BLaER1 (cell line): Measurements from ENCODE around the gene CARD19.

ENCODE experiments used
- H3K27ac ChIP-seq: shearing (Covaris generic); formaldehyde crosslinking; 2 replicates; pipeline ENCODE4 v1.8.1; 2022
- H3K27me3 ChIP-seq: shearing (Covaris generic); formaldehyde crosslinking; 2 replicates; pipeline ENCODE4 v1.8.1; 2022
- H3K36me3 ChIP-seq: shearing (Covaris generic); formaldehyde crosslinking; 2 replicates; pipeline ENCODE4 v1.8.1; 2022
- H3K4me1 ChIP-seq: shearing (Covaris generic); formaldehyde crosslinking; 2 replicates; pipeline ENCODE4 v1.8.1; 2022
- H3K4me2 ChIP-seq: shearing (Covaris generic); formaldehyde crosslinking; 2 replicates; pipeline ENCODE4 v1.8.1; 2022
- H3K4me3 ChIP-seq: shearing (Covaris generic); formaldehyde crosslinking; 2 replicates; pipeline ENCODE4 v1.8.1; 2022
- H3K9ac ChIP-seq: shearing (Covaris generic); formaldehyde crosslinking; 2 replicates; pipeline ENCODE4 v1.8.1; 2022
- H3K9me3 ChIP-seq: shearing (Covaris generic); formaldehyde crosslinking; 2 replicates; pipeline ENCODE4 v1.8.1; 2022
- H4K20me1 ChIP-seq: shearing (Covaris generic); formaldehyde crosslinking; 2 replicates; pipeline ENCODE4 v1.8.1; 2022
- Cebpa-rat ChIP-seq: shearing (Covaris generic); IDR thresholded peaks from 2 replicates; pipeline ENCODE4 v1.8.1; 2022

The CARD19 gene

DNA sequence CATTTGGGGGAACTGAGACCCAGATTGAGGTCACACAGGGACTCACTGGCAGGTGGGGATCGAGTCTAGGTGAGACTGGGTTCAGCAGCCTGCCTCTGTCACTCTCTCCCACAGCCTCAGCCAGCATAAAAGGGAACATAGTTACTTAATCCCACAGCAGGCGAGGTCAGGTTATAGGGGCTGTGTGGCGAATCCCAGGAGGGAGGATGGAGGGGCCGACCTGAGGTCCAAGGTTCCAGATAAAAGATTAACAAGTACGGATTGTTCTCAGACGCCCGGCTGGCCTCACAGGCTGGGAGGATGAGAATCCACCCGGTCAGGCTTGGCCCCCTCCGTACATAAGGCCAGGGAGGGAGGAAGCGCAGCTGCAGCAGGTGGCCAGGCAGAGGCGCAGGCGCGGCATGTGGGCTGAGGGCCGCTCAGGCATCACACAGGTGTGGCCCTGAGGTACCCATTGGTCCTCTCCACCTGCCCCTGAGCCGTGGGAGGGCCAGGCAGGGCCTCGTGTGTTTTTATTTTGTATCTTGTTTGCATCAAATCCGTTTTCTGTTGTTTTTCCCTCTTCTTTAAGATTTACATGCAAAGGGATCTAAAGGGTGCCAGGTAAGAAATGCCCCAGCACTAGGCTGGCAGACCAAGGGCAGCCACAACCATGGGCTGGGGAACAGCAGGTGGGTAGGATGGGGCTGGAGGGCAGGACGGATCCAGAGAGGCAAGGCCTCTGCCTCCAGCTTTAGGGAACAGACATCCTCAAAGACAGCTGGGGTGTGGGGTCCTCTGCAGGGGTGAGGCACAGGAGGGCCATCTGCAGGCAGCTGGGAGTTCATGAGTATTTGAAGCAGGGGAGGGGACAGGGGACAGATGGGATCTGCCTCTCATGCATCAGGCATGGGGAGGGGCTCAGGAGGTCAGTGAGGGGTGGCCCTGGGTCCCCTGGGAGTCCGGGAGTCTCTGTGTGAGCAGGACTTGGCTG lies 33.9 kb upstream of the CARD19 start:
- H3K4me2 ChIP-seq: peak overlapping the region; percentile 99
- peak overlapping the region; percentile 83 for H3K27ac ChIP-seq

DNA sequence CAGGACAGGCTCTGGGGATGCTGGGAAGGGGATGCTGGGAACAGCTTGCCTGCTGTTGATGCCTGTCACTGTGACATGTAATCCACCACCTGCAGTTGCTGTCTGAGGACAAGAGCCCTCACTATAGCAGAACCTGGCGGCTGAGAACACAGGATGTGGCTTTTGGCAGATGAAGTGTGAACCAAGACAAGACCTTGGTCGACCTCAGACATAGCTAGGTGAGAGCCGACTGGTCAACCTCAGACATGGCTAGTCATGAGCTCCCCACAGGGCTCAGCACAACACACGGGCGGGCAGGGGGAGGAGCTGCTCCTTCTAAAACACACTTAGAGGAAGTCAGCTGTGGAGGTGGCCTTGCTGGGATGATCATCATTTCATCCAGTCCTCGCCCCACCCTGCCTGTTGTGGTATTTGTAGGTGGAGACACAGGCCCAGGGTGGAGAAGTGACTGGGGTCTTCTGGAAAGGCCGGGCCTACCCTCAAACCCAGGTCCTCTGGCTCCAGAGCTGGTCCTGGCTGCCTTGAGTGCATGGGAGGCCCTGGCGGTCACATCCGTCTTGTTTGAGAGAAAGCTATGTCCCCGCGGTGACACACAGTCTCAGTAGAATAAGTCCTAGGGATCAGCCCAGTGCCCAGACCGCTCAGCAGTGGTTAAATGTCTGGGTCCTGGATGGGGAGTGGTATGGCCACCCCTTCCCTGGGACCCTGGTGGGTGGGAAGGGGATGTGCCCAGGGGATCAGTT lies 31.5 kb upstream of the CARD19 start:
- Histone ChIP-seq H3K9me3 (no peaks in the 10 kb centered on the region), H4K20me1 (no peaks in the 10 kb centered on the region), H3K9ac (peak overlapping the region; percentile 66), H3K4me3 (peak overlapping the region; percentile 18), H3K27me3 (no peaks in the 10 kb centered on the region), H3K4me2 (peak overlapping the region; percentile 99), H3K27ac (peak overlapping the region; percentile 83), H3K36me3 (peaks cover 22% of the 10 kb centered on the region), H3K4me1 (peaks cover 81% of the 10 kb centered on the region)
- no peak for TF ChIP-seq Cebpa-rat

More for the DNA sequence above, 33.9 kb upstream of the CARD19 start:
- Histone ChIP-seq H3K27me3 (no peaks in the 10 kb centered on the region), H3K9ac (peak overlapping the region; percentile 59), H3K4me3 (peak overlapping the region; percentile 39), H3K9me3 (no peaks in the 10 kb centered on the region), H4K20me1 (no peaks in the 10 kb centered on the region), H3K4me1 (peaks cover 89% of the 10 kb centered on the region), H3K36me3 (0 out of 2 replicates have a peak, but pooled peaks cover 5% of the 10 kb centered on the region)
- TF ChIP-seq Cebpa-rat: no peak

DNA sequence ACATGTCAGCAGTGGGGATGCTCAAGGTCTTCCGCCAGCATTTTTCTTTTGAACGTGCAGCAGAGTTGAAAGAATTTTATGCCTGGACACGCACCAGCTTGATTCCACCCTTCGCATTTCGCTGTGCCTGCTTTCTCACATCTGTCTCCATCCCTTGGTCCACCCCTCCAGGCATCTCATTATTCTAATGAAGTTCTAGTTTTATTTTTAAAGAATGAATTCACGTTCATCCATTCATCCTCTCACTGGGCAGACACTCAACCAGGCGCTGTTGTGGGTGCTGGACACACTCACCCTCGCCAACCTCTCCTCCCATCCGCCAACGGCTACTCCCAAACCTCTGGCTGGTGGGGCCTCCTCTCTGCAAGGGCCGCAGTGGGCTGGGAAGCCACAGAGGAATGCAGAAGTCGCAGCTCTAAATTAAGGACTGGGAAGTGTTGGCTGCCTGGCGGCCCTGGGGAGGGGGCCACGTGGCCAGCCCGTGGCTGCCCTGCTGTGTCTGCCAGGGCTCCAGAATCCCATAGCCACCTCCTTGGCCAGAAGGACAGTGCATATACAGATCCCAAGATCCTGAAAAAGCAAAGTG lies 30.8 kb upstream of the CARD19 start:
- no peak for TF ChIP-seq Cebpa-rat
- no peaks in the 10 kb centered on the region for H4K20me1 ChIP-seq
- peak overlapping the region; percentile 18 for H3K4me3 ChIP-seq
- H3K27ac ChIP-seq: peak overlapping the region; percentile 83
- H3K36me3 ChIP-seq: peaks cover 29% of the 10 kb centered on the region
- peaks cover 75% of the 10 kb centered on the region for H3K4me1 ChIP-seq
- no peaks in the 10 kb centered on the region for H3K27me3 ChIP-seq
- H3K9ac ChIP-seq: peak overlapping the region; percentile 66
- H3K9me3 ChIP-seq: no peaks in the 10 kb centered on the region
- peak overlapping the region; percentile 99 for H3K4me2 ChIP-seq

DNA sequence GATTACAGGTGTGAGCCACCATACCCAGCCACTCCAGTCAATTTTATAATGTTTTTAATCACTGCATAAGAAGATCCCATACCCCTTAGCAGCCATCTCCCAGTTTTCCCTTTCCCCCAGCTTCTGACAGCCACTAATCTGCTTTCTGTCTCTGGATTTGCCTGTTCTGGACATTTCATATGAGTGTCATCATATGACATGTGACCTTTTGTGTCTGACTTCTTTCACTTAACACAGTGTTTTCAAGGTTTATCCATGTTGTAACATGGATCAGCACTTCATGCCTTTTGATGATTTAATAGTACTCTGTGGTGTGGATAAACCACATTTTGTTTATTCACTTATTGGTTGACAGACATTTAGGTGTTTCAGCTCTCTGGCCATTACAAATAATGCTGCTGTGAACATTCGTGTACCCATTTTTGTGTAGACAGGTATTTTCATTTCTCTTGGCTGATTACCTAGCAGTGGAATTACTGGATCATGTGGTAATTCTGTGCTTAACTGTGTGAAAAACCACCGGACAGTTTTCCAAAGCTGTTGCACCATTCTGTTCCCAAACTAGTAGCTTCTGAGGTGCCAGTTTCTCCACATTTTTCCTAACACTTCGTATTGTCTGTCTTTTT lies 28.9 kb upstream of the CARD19 start:
- peaks cover 45% of the 10 kb centered on the region for H3K36me3 ChIP-seq

DNA sequence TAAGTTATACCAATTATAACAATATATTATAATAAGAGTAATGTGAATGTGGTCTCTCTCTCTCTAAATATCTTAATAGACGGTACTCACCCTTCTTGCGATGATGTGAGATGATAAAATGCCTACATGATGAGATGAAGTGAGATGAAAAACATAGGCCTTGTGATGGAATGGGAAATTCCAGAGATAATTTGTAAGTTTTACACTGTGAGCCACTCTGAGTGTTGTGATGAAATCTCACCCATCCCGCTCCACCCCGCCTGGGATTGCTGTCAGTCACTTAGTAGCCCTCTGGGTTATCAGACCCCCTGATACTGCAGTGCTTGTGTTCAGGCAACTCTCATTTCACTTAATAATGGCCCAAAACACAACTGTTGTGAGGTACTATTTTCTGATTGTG lies 27.1 kb upstream of the CARD19 start:
- Histone ChIP-seq H4K20me1 (peaks cover 4% of the 10 kb centered on the region; the same call in 1 of the 2 replicates), H3K9me3 (no peaks in the 10 kb centered on the region), H3K4me1 (peaks cover 62% of the 10 kb centered on the region), H3K27me3 (no peaks in the 10 kb centered on the region), H3K27ac (no peak overlapping the region), H3K9ac (no peak overlapping the region), H3K36me3 (peaks cover 46% of the 10 kb centered on the region), H3K4me3 (no peak overlapping the region), H3K4me2 (no peak overlapping the region)
- TF ChIP-seq Cebpa-rat: no peak

More for the DNA sequence above, 28.9 kb upstream of the CARD19 start:
- Histone ChIP-seq H3K9me3 (no peaks in the 10 kb centered on the region), H3K4me3 (no peak overlapping the region), H3K4me2 (no peak overlapping the region; the same call in 1 of the 2 replicates), H3K27ac (no peak overlapping the region), H3K9ac (no peak overlapping the region), H4K20me1 (peaks cover 1% of the 10 kb centered on the region; the same call in 1 of the 2 replicates), H3K4me1 (peaks cover 62% of the 10 kb centered on the region), H3K27me3 (no peaks in the 10 kb centered on the region)
- TF ChIP-seq Cebpa-rat: no peak

DNA sequence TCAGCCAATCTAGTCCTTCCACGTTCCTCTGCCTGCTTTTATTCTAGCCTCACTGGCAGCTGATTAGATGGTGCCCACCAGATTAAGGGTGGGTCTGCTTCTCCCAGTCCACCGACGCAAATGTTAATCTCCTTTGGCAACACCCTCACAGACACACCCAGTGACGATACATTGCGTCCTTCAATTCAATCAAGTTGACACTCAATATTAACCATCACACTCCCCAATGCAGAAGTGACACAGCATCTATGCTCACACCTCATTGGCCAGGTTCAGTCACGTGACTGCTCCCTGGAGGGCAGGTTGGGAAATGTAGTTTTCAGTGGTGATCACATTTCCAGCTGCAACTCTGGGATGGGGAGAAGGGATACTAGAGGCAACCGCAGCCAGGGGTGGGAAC lies 24.6 kb upstream of the CARD19 start:
- H3K27me3 ChIP-seq: no peaks in the 10 kb centered on the region
- no peak overlapping the region for H3K27ac ChIP-seq
- H3K4me3 ChIP-seq: no peak overlapping the region
- peaks cover 55% of the 10 kb centered on the region for H3K36me3 ChIP-seq
- H3K9me3 ChIP-seq: no peaks in the 10 kb centered on the region
- no peak overlapping the region for H3K9ac ChIP-seq
- peak overlapping the region; percentile 90 for H3K4me2 ChIP-seq
- H4K20me1 ChIP-seq: peaks cover 4% of the 10 kb centered on the region; the same call in 1 of the 2 replicates
- H3K4me1 ChIP-seq: peaks cover 41% of the 10 kb centered on the region
- TF ChIP-seq Cebpa-rat: no peak

DNA sequence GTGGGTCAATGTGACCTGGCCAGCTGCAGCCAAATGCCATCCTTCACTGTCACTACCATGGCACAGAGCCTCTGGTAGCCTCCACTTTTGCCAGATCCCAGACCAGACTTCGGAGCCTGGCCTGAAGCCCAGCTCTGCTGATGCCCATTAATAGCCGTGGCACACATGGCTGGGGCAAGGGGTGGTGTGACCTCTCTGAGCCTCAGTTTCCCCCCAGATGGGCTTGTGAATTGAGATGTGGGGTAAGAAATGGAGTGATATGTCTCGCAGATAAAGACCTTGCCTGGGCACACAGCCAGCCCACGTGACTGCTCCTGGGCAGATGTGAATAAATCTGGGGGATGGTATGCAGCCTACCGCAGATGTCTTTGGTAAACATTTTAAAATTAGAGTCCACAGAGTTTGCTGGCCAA lies 23.6 kb upstream of the CARD19 start:
- Histone ChIP-seq H3K4me1 (peaks cover 35% of the 10 kb centered on the region), H3K4me2 (peak overlapping the region; percentile 90), H3K36me3 (peaks cover 62% of the 10 kb centered on the region), H3K4me3 (peak overlapping the region; percentile 26; the same call in 1 of the 2 replicates), H3K9ac (peak overlapping the region; percentile 28; the same call in 1 of the 2 replicates), H3K27ac (peak overlapping the region; percentile 75), H4K20me1 (peaks cover 4% of the 10 kb centered on the region; the same call in 1 of the 2 replicates), H3K27me3 (no peaks in the 10 kb centered on the region), H3K9me3 (no peaks in the 10 kb centered on the region)
- TF ChIP-seq Cebpa-rat: no peak

DNA sequence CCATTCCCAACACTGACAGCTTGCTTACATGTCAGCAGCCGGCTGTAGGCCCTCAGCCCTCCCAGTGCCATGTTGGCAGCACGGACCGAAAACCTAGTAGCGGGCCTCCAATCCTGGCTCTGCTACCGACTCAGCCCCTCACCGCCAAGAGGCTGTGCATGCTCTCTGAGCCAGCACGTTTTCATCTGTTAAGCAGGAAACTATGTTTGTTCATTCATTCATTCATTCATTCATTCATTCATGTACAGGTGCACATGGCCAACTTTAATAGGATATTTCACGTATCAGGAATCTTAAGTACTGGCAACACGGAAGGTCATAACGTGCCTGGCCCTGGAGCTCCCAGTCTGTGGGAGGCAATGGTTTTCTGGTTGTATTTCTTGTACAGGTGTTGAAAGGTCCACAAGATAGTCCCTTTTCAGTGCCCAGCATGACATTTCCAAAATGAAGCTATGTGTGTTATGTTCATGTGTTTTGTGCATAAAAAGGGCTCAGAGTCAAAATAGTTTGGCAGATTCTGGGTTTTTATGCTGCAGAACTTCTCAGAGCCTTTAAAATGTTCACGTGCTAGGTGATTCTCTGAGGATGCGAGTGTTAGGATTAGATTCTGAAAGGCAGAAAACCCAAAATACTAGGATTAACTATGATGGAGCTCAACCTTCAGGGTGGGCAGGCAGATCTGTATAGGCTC lies 19.8 kb upstream of the CARD19 start:
- Histone ChIP-seq H3K4me3 (no peak overlapping the region), H3K9ac (no peak overlapping the region), H3K36me3 (peaks cover 67% of the 10 kb centered on the region), H3K4me2 (no peak overlapping the region), H3K27ac (no peak overlapping the region), H3K9me3 (no peaks in the 10 kb centered on the region), H4K20me1 (peaks cover 4% of the 10 kb centered on the region; the same call in 1 of the 2 replicates), H3K4me1 (peaks cover 61% of the 10 kb centered on the region), H3K27me3 (no peaks in the 10 kb centered on the region)
- TF ChIP-seq Cebpa-rat: no peak
